Neural cell (in vitro differentiated cells): ENCODE data around the gene PRPF40A. TPM values are rescaled to one million over a fixed set of nuclear protein-coding genes. Genes with fewer than 3 reads are reported as not detected.

Source experiments
- H2AFZ ChIP-seq: fragments of 200-600, 300-800 bp; sonication (generic), shearing (Covaris generic); 2 replicates; pipeline ENCODE4 v1.6.0; 2014; ENCODE audit warnings: low read depth, mild to moderate bottlenecking, antibody characterized with exemption, low read length, moderate library complexity
- H3F3A ChIP-seq: fragments of 200-600 bp; shearing (Covaris generic); 2 replicates; pipeline ENCODE4 v1.6.1; 2016; ENCODE audit warnings: mild to moderate bottlenecking, moderate library complexity, mixed read lengths, antibody characterized with exemption, low read length; ENCODE audit not compliant: insufficient read depth, poor library complexity, severe bottlenecking
- H3K27ac ChIP-seq: fragments of 200-600, 300-800 bp; sonication (generic), shearing (Covaris generic); 2 replicates; pipeline ENCODE4 v1.5.1; 2014; ENCODE audit warnings: mild to moderate bottlenecking, low read length, moderate library complexity
- H3K27me3 ChIP-seq: fragments of 300-800, 200-600 bp; sonication (generic), shearing (Covaris generic); 2 replicates; pipeline ENCODE4 v1.6.0; 2014; ENCODE audit warnings: mild to moderate bottlenecking, low read depth, low read length, moderate library complexity; ENCODE audit not compliant: insufficient read depth
- H3K36me3 ChIP-seq: fragments of 300-800, 200-600 bp; sonication (generic), shearing (Covaris generic); 2 replicates; pipeline ENCODE4 v1.5.1; 2014; ENCODE audit warnings: mild to moderate bottlenecking, antibody characterized with exemption, low read length, moderate library complexity; ENCODE audit not compliant: insufficient read depth
- H3K4me2 ChIP-seq: fragments of 300-800, 200-600 bp; sonication (generic), shearing (Covaris generic); 2 replicates; pipeline ENCODE4 v1.6.0; 2014; ENCODE audit warnings: mild to moderate bottlenecking, low read length
- H3K4me3 ChIP-seq: fragments of 300-800, 200-600 bp; sonication (generic), shearing (Covaris generic); 2 replicates; pipeline ENCODE4 v1.5.1; 2014; ENCODE audit warnings: mild to moderate bottlenecking, low read length, moderate library complexity
- H3K79me2 ChIP-seq: fragments of 200-600 bp; shearing (Covaris generic); replicated peaks from 2 replicates; pipeline ENCODE4 v1.6.0; 2014; ENCODE audit warnings: mild to moderate bottlenecking, low read length, moderate library complexity; ENCODE audit not compliant: insufficient read depth
- H3K9ac ChIP-seq: fragments of 300-800, 200-600 bp; sonication (generic), shearing (Covaris generic); 2 replicates; pipeline ENCODE4 v1.6.1; 2016; ENCODE audit warnings: mild to moderate bottlenecking, low read length, mixed read lengths
- H3K9me2 ChIP-seq: fragments of 200-600 bp; shearing (Covaris generic); 2 replicates; pipeline ENCODE4 v1.6.1; 2016; ENCODE audit warnings: mild to moderate bottlenecking, low read length, mixed read lengths; ENCODE audit not compliant: insufficient read depth
- H3K9me3 ChIP-seq: fragments of 200-600, 300-800 bp; sonication (generic), shearing (Covaris generic); 2 replicates; pipeline ENCODE4 v1.6.1; 2016; ENCODE audit warnings: mild to moderate bottlenecking, mixed run types, low read length, moderate library complexity, mixed read lengths
- H4K20me1 ChIP-seq: fragments of 200-600 bp; shearing (Covaris generic); 2 replicates; pipeline ENCODE4 v1.6.1; 2016; ENCODE audit warnings: mild to moderate bottlenecking, mixed run types; ENCODE audit not compliant: insufficient read depth
- EP300 ChIP-seq: fragments of 450-650 bp; conservative IDR thresholded peaks from 2 replicates; pipeline ENCODE4 v1.6.1; 2014; ENCODE audit warnings: antibody characterized with exemption, mild to moderate bottlenecking, moderate library complexity; ENCODE audit not compliant: poor library complexity, severe bottlenecking
- EZH2 ChIP-seq: fragments of 200-600, 300-800 bp; shearing (Covaris generic), sonication (generic); IDR thresholded peaks from 2 replicates; pipeline ENCODE4 v1.6.1; 2014; ENCODE audit warnings: antibody characterized with exemption, low read length, borderline replicate concordance, mild to moderate bottlenecking; ENCODE audit not compliant: insufficient read depth, poor library complexity, severe bottlenecking
- MXI1 ChIP-seq: fragments of 450-650 bp; conservative IDR thresholded peaks from 2 replicates; pipeline ENCODE4 v1.6.1; 2014; ENCODE audit warnings: antibody characterized with exemption, mild to moderate bottlenecking; ENCODE audit not compliant: poor library complexity, severe bottlenecking
- POLR2AphosphoS5 ChIP-seq: IDR thresholded peaks from 2 replicates; pipeline ENCODE4 v1.6.1; 2012
- RAD21 ChIP-seq: fragments of 450-650 bp; conservative IDR thresholded peaks from 2 replicates; pipeline ENCODE4 v1.6.1; 2014; ENCODE audit warnings: antibody characterized with exemption, mild to moderate bottlenecking, moderate library complexity
- SMC3 ChIP-seq: fragments of 450-650 bp; conservative IDR thresholded peaks from 2 replicates; pipeline ENCODE4 v1.6.1; 2014; ENCODE audit warnings: antibody characterized with exemption, mild to moderate bottlenecking, moderate library complexity; ENCODE audit not compliant: poor library complexity
- TAF1 ChIP-seq: IDR thresholded peaks from 2 replicates; pipeline ENCODE4 v1.6.1; 2012; ENCODE audit warnings: low read depth
- polyA plus RNA-seq: library from polyadenylated mRNA; depleted of rRNA; stranded (reverse); fragments of >200 nt; gene quantifications from 2 replicates; pipeline ENCODE4 v1.2.3, GENCODE V29; 2014
- TF ChIP-seq, protein P1 (sequence below): IDR thresholded peaks from 2 replicates; pipeline ENCODE4 v1.6.1; 2012; ENCODE audit warnings: borderline replicate concordance
- TF ChIP-seq, protein P2 (sequence below): fragments of 450-650 bp; IDR thresholded peaks from 2 replicates; pipeline ENCODE4 v1.5.1; 2014; ENCODE audit warnings: antibody characterized with exemption, mild to moderate bottlenecking, moderate library complexity; ENCODE audit not compliant: poor library complexity, severe bottlenecking

Gene PRPF40A
- polyA plus RNA-seq, 1 donor from 2014 or later: 105 TPM

DNA sequence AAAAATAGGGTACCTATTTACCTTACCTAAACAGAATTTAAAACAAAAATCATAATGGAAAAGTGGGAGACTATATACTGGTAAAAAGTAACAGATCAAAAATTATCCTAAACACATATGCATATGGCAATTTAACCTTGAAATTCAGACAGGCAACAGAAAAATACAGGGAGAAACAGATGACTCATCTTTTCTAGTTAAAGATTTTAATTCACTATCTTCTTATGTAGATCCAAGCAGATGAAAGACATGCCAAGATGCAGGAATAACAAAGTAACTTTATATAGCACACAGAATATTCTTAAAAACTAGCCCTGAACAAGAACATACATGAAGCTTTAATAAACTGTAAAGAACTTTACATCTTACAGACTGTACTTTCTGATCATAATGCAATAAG, 30.9 kb downstream of the PRPF40A start:
- Histone ChIP-seq H2AFZ (no peak overlapping the region), H3K79me2 (peaks cover 21% of the 10 kb centered on the region), H3K9me2 (no peaks in the 10 kb centered on the region), H3K36me3 (no peaks in the 10 kb centered on the region), H3K27me3 (no peaks in the 10 kb centered on the region), H3K9me3 (no peaks in the 10 kb centered on the region), H3K4me2 (no peak overlapping the region), H3K9ac (no peak overlapping the region), H3K27ac (no peak overlapping the region), H3F3A (no peaks in the 10 kb centered on the region), H3K4me3 (no peak overlapping the region), H4K20me1 (no peaks in the 10 kb centered on the region)
- TF ChIP-seq TAF1: no peak
- TF ChIP-seq, protein P1, sequence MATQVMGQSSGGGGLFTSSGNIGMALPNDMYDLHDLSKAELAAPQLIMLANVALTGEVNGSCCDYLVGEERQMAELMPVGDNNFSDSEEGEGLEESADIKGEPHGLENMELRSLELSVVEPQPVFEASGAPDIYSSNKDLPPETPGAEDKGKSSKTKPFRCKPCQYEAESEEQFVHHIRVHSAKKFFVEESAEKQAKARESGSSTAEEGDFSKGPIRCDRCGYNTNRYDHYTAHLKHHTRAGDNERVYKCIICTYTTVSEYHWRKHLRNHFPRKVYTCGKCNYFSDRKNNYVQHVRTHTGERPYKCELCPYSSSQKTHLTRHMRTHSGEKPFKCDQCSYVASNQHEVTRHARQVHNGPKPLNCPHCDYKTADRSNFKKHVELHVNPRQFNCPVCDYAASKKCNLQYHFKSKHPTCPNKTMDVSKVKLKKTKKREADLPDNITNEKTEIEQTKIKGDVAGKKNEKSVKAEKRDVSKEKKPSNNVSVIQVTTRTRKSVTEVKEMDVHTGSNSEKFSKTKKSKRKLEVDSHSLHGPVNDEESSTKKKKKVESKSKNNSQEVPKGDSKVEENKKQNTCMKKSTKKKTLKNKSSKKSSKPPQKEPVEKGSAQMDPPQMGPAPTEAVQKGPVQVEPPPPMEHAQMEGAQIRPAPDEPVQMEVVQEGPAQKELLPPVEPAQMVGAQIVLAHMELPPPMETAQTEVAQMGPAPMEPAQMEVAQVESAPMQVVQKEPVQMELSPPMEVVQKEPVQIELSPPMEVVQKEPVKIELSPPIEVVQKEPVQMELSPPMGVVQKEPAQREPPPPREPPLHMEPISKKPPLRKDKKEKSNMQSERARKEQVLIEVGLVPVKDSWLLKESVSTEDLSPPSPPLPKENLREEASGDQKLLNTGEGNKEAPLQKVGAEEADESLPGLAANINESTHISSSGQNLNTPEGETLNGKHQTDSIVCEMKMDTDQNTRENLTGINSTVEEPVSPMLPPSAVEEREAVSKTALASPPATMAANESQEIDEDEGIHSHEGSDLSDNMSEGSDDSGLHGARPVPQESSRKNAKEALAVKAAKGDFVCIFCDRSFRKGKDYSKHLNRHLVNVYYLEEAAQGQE: no peak
- TF ChIP-seq POLR2AphosphoS5: no peak
- TF ChIP-seq MXI1: no peak
- TF ChIP-seq, protein P2, sequence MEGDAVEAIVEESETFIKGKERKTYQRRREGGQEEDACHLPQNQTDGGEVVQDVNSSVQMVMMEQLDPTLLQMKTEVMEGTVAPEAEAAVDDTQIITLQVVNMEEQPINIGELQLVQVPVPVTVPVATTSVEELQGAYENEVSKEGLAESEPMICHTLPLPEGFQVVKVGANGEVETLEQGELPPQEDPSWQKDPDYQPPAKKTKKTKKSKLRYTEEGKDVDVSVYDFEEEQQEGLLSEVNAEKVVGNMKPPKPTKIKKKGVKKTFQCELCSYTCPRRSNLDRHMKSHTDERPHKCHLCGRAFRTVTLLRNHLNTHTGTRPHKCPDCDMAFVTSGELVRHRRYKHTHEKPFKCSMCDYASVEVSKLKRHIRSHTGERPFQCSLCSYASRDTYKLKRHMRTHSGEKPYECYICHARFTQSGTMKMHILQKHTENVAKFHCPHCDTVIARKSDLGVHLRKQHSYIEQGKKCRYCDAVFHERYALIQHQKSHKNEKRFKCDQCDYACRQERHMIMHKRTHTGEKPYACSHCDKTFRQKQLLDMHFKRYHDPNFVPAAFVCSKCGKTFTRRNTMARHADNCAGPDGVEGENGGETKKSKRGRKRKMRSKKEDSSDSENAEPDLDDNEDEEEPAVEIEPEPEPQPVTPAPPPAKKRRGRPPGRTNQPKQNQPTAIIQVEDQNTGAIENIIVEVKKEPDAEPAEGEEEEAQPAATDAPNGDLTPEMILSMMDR: no peak
- no peak for TF ChIP-seq EZH2
- TF ChIP-seq EP300: no peak
- no peak for TF ChIP-seq RAD21
- no peak for TF ChIP-seq SMC3

DNA sequence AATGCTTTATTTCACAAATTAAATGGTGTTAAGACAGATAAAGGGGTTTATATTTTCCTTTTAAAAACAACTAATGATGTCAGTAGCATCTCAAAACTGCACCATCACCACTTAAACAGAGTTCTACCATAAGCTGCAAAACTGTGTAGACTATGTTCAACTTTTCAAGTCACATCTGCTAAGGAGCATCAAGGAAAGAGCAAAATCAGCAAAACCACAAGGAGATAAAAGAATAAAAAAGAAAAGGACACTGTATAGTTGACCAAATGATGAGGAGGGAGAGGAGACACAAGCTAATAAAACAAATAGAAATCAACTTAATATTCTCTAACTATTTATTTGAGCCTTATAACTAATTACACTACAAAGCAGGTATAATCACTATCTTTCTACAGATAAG, 33.9 kb downstream of the PRPF40A start:
- no peaks in the 10 kb centered on the region for H3K27me3 ChIP-seq
- no peak overlapping the region for H3K9ac ChIP-seq
- H2AFZ ChIP-seq: no peak overlapping the region
- no peaks in the 10 kb centered on the region for H4K20me1 ChIP-seq
- H3K4me3 ChIP-seq: no peak overlapping the region
- peaks cover 19% of the 10 kb centered on the region for H3K79me2 ChIP-seq
- no peaks in the 10 kb centered on the region for H3K9me3 ChIP-seq
- no peaks in the 10 kb centered on the region for H3F3A ChIP-seq
- no peak overlapping the region for H3K4me2 ChIP-seq
- no peak overlapping the region for H3K27ac ChIP-seq
- TF ChIP-seq POLR2AphosphoS5 (no peak), TAF1 (no peak), SMC3 (no peak), MXI1 (no peak), EP300 (no peak), RAD21 (no peak), EZH2 (no peak)
- TF ChIP-seq, protein P2: no peak
- TF ChIP-seq, protein P1: no peak
- H3K36me3 ChIP-seq: peaks cover 3% of the 10 kb centered on the region
- H3K9me2 ChIP-seq: no peaks in the 10 kb centered on the region
